ENCODE data around the gene HGS. TPM values are rescaled to one million over a fixed set of nuclear protein-coding genes. Genes with fewer than 3 reads are reported as not detected.

HGS gene
- total RNA-seq, 4 donors from 2014 or later, result 62.9 to 98.3 (median 67.3) TPM

- DNase-seq, result no peak
- no peaks in the 10 kb centered on the region for H3K9me3 ChIP-seq
- H3K4me3 ChIP-seq (replicated peaks in 1 of 3), result no peak overlapping the region
- H3K27ac ChIP-seq, result no peak overlapping the region
- H3K27me3 ChIP-seq, result no peaks in the 10 kb centered on the region
- WGBS, 2 donors, result 79 to 88% methylated on average over 4 of the region's 4 CpGs
- no peak for TF ChIP-seq CTCF (IDR thresholded peaks at IDR 0.05)
- no peak for TF ChIP-seq POLR2A (IDR thresholded peaks at IDR 0.05)
- intact Hi-C loops (cut with DNase I), result no loop called here
- peaks cover 15 to 25% of the 10 kb centered on the region in 2 donors for H3K4me1 ChIP-seq
- no peaks in the 10 kb centered on the region for H3K36me3 ChIP-seq
Measured at GRCh38 chr17:81638683-81639082, 45.1 kb upstream of the HGS start.

GRCh38 chr17:81640011-81640410 is 43.8 kb upstream of the HGS start:
- H3K9me3 ChIP-seq, result no peaks in the 10 kb centered on the region
- no peaks in the 10 kb centered on the region for H3K27me3 ChIP-seq
- no peak for DNase-seq
- no peaks in the 10 kb centered on the region for H3K36me3 ChIP-seq
- H3K27ac ChIP-seq, result no peak overlapping the region
- H3K4me1 ChIP-seq, result peaks cover 12 to 14% of the 10 kb centered on the region in 2 donors
- TF ChIP-seq POLR2A (IDR thresholded peaks at IDR 0.05), result no peak
- no peak for TF ChIP-seq CTCF (IDR thresholded peaks at IDR 0.05)
- intact Hi-C loops (cut with DNase I), result no loop called here
- no peak overlapping the region for H3K4me3 ChIP-seq (replicated peaks in 1 of 3)
- WGBS, 2 donors, result 88 to 91% methylated on average over 9 of the region's 9 CpGs

- 87 to 93% methylated on average over 13 to 17 of the region's 17 CpGs for WGBS, 2 donors
- no peaks in the 10 kb centered on the region for H3K27me3 ChIP-seq
- H3K4me1 ChIP-seq, result peaks cover 0 to 4% of the 10 kb centered on the region in 2 donors
- H3K36me3 ChIP-seq, result no peaks in the 10 kb centered on the region
- intact Hi-C loops (cut with DNase I), result no loop called here
- no peak overlapping the region for H3K4me3 ChIP-seq (replicated peaks in 1 of 3)
- no peaks in the 10 kb centered on the region for H3K9me3 ChIP-seq
- no peak for TF ChIP-seq CTCF (IDR thresholded peaks at IDR 0.05)
- TF ChIP-seq POLR2A (IDR thresholded peaks at IDR 0.05), result no peak
- DNase-seq, result no peak
- no peak overlapping the region for H3K27ac ChIP-seq
Measured at GRCh38 chr17:81641825-81642489, 41.9 kb upstream of the HGS start.

GRCh38 chr17:81644496-81644895 is 39.3 kb upstream of the HGS start:
- no peak for DNase-seq
- TF ChIP-seq POLR2A (IDR thresholded peaks at IDR 0.05), result no peak
- no peak for TF ChIP-seq CTCF (IDR thresholded peaks at IDR 0.05)
- Histone ChIP-seq H3K36me3 (no peaks in the 10 kb centered on the region), H3K4me3 (replicated peaks in 1 of 3) (no peak overlapping the region), H3K4me1 (no peaks in the 10 kb centered on the region), H3K9me3 (no peaks in the 10 kb centered on the region), H3K27ac (no peak overlapping the region), H3K27me3 (peaks cover 6% of the 10 kb centered on the region)
- WGBS, 2 donors, result 91 to 96% methylated on average over 11 to 12 of the region's 15 CpGs
- intact Hi-C loops (cut with DNase I), result no loop called here

- TF ChIP-seq POLR2A (IDR thresholded peaks at IDR 0.05), result no peak
- no peak for TF ChIP-seq CTCF (IDR thresholded peaks at IDR 0.05)
- intact Hi-C loops (cut with DNase I), result no loop called here
- Histone ChIP-seq H3K9me3 (no peaks in the 10 kb centered on the region), H3K36me3 (no peaks in the 10 kb centered on the region), H3K4me1 (no peaks in the 10 kb centered on the region), H3K4me3 (replicated peaks in 1 of 3) (no peak overlapping the region), H3K27ac (no peak overlapping the region), H3K27me3 (peaks cover 6% of the 10 kb centered on the region)
- DNase-seq, result no peak
- 84 to 89% methylated on average over 13 to 19 of the region's 29 CpGs for WGBS, 2 donors
Measured at GRCh38 chr17:81644976-81645952, 38.5 kb upstream of the HGS start.

All from thyroid gland (tissue), 4 donors.